Fibroblast of gingiva (primary cell): ENCODE results near the gene ANKRD13D.
A peak's percentile ranks its signal among the peaks of the same experiment; 100 is the strongest.

Experiments
- DNase-seq: peaks from one replicate; pipeline ENCODE4 v3.0.0-alpha.2; 2011; ENCODE audit warnings: low read depth

The ANKRD13D gene

GRCh38 chr11:67286621-67287333 lies 2.3 kb upstream of the ANKRD13D start:
- no peak for DNase-seq

- DNase-seq: no peak
These were observed 1.5 kb upstream of the ANKRD13D start for GRCh38 chr11:67287355-67288197.

DNA sequence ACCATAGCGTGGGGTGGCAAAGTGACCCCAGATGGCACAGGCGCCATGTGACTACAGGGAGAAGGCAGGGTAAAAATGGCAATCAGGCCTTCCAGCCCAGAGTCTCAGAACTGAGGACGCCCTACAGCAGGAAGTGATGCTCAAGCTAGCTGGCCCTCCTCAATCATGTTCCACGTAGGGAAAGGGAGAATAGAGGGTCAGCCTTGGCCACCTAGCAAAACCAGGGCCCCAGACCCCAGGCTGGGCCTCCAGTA lies 978 bp upstream of the ANKRD13D start:
- no peak for DNase-seq

- peak; percentile 90 for DNase-seq
These were observed 464 bp upstream of the ANKRD13D start for GRCh38 chr11:67288452-67289225.

DNA sequence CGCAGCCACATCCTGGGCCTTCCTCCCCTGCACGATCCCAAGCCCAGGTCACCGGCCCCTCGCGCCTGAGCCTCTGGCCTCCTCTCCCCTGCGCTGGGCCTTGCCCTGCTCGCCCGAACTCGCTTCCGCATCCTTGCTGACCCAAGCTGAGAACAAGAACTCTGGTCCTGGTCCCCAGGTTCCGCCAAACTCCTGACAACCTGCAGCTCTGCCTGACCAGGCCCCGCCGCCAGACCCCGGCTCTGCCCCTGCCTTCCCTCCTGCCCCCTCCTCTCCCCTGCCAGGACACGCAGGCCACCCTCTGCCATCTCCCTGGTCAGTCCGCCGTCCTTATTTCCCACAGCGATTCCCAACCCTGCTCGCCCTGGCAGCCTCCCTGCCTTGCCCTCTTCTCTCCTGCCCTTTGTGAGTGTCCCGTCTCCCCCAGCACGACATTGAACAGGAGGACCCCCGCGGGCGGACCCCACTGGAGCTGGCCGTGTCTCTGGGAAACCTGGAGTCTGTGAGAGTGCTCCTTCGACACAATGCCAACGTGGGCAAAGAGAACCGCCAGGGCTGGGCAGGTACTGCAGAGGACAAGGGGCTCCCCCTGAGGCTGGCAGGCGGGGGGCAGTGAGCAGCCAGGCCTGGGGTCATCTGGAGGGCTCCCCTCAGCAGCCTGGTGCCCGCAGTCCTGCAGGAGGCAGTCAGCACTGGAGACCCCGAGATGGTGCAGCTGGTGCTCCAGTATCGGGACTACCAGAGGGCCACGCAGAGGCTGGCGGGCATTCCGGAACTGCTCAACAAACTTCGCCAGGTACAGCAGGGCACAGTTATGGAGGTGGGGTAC lies 762 bp downstream of the ANKRD13D start:
- no peak for DNase-seq

DNA sequence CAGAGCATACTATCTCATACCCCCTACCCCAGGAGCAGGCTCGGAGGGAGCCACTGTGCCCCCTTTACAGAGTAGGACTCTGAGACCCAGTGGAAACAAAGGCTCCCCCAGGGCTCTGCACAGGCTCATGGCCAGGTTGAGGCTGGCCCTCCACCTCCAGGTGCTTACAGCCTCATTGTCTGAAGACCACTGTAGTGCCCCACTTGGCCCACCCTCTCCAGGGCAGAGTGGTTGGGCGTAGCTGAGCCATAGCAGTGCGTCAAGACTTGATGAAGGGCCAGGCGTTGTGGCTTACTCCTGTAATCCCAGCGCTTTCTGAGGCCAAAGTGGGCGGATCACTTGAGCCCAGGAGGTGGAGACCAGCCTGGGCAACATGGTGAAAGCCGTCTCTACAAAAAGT lies 1.7 kb downstream of the ANKRD13D start:
- DNase-seq: peak; percentile 78

- no peak for DNase-seq
These were observed 2.6 kb downstream of the ANKRD13D start for GRCh38 chr11:67291481-67292381.

DNA sequence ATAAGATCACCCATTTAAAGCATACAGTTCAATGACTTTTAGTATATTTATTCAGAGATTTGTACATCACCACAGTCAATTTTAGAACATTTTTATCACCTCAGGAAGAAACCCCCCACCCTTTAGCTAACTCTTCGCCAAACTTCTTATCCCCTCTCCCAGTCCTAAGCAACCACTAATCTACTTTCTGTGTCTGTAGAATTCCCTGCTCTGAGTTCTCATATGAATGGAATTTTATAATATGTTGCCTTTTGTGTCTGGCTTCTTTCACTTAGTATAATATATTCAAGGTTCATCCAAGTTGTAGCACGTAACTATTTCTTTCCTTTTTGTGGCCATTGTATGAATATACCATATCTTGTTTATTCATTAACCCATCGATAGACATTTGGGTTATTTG lies 3.6 kb downstream of the ANKRD13D start:
- DNase-seq: no peak

DNA sequence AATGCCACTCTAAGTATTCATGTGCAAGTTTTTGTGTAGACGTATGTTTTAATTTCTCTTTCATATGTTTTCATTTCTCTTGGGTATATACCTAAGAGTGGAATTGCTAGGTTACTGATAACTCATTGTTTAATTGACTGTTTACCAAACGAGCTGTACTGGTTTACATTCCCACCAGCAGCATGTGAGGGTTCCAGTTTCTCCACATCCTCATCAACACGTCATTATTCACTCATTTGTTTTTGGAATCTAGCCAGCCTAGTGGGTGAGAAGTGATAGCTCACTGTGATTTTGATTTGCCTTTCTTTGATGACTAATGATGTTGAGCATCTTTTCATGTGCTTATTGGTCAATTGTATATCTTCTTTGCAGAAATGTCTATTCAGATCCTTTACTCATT lies 4.0 kb downstream of the ANKRD13D start:
- peak; percentile 38 for DNase-seq

- DNase-seq: no peak
These were observed 6.7 kb downstream of the ANKRD13D start for GRCh38 chr11:67295846-67296245.

DNA sequence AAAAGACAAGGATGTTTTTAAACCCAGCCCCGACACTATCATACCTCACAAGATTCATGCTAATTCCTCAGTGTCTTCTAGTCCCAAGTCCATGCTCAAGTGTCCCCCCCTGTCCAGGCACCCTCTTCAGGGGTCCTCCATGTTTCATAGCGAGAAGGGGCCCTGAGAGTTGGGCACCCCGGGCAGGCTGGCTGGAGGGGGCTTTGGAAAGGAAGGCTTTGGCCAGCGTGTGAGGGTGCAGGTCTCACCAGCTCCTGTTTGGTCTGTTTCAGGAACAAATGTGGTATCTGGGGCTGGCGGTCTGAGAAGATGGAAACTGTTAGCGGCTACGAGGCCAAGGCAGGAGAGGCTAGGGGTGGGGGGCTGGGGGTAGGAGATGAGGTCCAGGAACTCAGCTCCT lies 9.7 kb downstream of the ANKRD13D start:
- DNase-seq: no peak

- DNase-seq: no peak
These were observed 10.5 kb downstream of the ANKRD13D start for GRCh38 chr11:67299471-67300191.

GRCh38 chr11:67300256-67300755 lies 11.2 kb downstream of the ANKRD13D start:
- no peak for DNase-seq

- no peak for DNase-seq
These were observed 11.7 kb downstream of the ANKRD13D start for GRCh38 chr11:67300756-67301312.

GRCh38 chr11:67301313-67301921 lies 12.3 kb downstream of the ANKRD13D start:
- DNase-seq: no peak

DNA sequence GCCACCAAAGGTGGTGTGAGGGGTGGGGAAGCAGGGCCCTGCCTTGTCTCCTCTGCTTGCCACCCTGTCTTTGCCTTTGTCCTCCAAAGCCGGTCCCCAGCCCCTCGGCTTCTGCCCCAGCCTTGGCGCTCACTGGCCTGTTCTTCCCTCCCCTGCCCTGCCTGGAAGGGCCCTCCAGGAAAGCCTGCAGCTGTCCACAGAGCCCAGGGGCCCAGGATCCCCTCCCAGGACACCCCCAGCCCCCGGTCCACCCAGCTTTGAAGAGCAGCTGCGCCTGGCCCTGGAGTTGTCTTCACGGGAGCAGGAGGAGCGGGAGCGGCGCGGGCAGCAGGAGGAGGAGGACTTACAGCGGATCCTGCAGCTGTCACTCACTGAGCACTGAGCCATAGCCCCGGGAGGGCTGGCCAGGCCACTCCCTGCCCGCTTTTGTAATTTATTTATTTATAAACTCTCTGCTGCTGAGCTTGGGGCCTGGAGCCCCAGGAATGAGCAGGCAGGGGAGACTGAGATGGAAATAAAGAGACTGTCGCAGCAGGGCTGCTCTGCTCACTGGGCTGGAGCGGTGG lies 12.9 kb downstream of the ANKRD13D start:
- peak; percentile 81 for DNase-seq

DNA sequence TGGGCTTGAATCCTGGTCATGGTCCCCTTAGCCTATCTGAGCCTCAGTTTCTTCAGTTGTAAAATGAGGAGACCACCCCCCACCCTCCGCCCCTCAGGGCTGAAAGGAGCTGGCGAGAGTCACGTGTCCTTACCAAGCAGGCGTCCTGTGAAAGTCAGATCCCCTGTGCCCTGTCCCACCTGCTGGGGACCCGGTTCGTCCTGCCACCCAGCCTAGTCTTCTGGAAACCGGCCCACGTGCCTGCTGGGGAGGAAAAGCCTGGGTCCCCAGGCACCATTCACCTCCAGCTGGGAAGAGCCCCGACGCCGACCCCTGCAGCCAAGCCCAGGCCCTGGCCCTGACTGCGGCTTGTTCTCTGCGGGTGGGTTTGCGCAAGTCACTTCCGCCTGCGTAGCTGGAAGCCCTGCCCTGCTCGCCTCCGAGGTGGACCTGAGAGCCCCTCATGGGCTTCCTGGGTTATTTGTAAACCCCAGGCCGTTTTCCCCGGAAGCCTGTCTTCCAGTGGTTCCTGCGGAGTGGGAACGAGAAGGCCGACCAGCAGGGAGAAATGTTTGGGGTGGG lies 13.5 kb downstream of the ANKRD13D start:
- DNase-seq: peak; percentile 46

DNA sequence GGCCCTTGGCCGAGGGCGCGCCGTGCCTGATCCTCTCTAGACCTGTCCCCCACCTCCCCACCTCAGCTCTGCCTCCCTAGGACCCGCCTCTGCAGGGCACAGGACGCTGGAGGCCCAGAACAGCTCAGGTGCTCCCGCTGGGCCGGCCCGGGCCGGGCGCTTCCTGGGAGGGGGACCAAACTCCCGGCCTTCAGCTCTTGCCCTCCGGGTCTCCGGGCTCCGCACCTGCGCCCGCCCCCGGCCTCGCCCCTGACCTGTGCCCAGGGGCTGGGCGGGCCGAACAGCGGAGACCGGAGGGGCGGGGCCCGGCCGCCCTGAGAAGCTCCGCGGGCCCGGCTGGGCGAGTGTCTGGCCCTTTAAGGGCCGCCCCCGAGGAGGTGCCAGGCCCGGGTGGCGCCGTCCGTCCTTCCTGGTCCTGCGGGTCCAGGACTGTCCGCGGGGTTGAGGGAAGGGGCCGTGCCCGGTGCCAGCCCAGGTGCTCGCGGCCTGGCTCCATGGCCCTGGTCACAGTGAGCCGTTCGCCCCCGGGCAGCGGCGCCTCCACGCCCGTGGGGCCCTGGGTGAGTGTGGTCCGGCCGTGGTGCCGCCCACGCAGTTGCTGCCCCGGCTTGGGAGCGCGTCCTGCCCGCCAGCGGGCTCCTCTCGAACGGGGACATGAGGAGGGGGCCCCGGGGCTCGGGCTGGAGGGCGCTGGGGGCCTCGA lies 14.2 kb downstream of the ANKRD13D start, which contains the start of gene SSH3:
SSH3 (plus strand) TSS at position 399 of the 703 bp plus-strand sequence; CDS start at position 495, 96 bp downstream.
- DNase-seq: peak; percentile 68
